ENCODE results near the gene POLR1A. TPM values are rescaled to one million over a fixed set of nuclear protein-coding genes. Genes with fewer than 3 reads are reported as not detected.

POLR1A gene
- total and polyA plus RNA-seq, 2 donors (not counting 1 experiment from before 2014, with no cell fraction given): 3.4 to 36.8 TPM

- no peaks in the 10 kb centered on the region for H3K27me3 Mint-ChIP-seq
- TF ChIP-seq EZH2 (IDR thresholded peaks at IDR 0.05; ENCODE audit: borderline replicate concordance, insufficient read depth, low read depth, low read length, poor library complexity, severe bottlenecking) (no peak), CTCF (IDR thresholded peaks at IDR 0.05) (no peak)
- Histone ChIP-seq H3K9ac (ENCODE audit: low read length) (no peak overlapping the region), H3K27me3 (replicated peaks in 1 of 4; ENCODE audit: control extremely low read depth in 1 of 4, control insufficient read depth in 3 of 4, insufficient read depth in 4 of 4, low read length in 3 of 4) (no peaks in the 10 kb centered on the region), H3K4me1 (ENCODE audit: control insufficient read depth in 2 of 2, insufficient read depth in 2 of 2, low read length in 2 of 2) (no peaks in the 10 kb centered on the region), H3K4me2 (replicated peaks; ENCODE audit: low read depth, low read length, poor library complexity, severe bottlenecking) (no peak overlapping the region), H2AFZ (ENCODE audit: insufficient read depth, low read depth, low read length, poor library complexity, severe bottlenecking) (no peak overlapping the region), H3K79me2 (ENCODE audit: control insufficient read depth, insufficient read depth, low read length) (no peaks in the 10 kb centered on the region), H3K9me3 (ENCODE audit: control extremely low read depth in 1 of 3, control insufficient read depth in 2 of 3, insufficient read depth in 1 of 3, low read length in 2 of 3) (no peaks in the 10 kb centered on the region), H3K36me3 (replicated peaks in 1 of 2; ENCODE audit: control extremely low read depth in 1 of 2, control insufficient read depth in 1 of 2, extremely low read depth in 1 of 2, insufficient read depth in 2 of 2, low read length in 1 of 2) (peaks cover 15 to 80% of the 10 kb centered on the region in 2 experiments), H4K20me1 (ENCODE audit: control insufficient read depth, insufficient read depth, low read length, poor library complexity, severe bottlenecking) (no peaks in the 10 kb centered on the region), H3K4me3 (ENCODE audit: control extremely low read depth in 1 of 5, extremely low read depth in 1 of 5, insufficient read depth in 1 of 5, low read depth in 2 of 5, low read length in 4 of 5) (no peak overlapping the region), H3K27ac (ENCODE audit: low read length in 2 of 2) (no peak overlapping the region)
- H3K27ac Mint-ChIP-seq: peak overlapping the region; percentile 15
- 100% methylated on average over 5 of the region's 7 CpGs for WGBS (ENCODE audit: insufficient coverage)
- no peaks in the 10 kb centered on the region for H3K4me1 Mint-ChIP-seq
- DNase-seq (no peak), ATAC-seq (ENCODE audit: low read depth) (no peak)
- ChIA-PET POLR2A (no interaction called here), CTCF (interaction anchor here (0.6 kb wide), 1 partner anchor 460 kb away, joined by 3 read pairs; no protein-coding TSS in a partner anchor)
- no peak overlapping the region for H3K4me3 Mint-ChIP-seq
- intact Hi-C loops (cut with micrococcal nuclease): no loop called here
- no peaks in the 10 kb centered on the region for H3K9me3 Mint-ChIP-seq (ENCODE audit: insufficient read depth)
These were observed 33.3 kb upstream of the POLR1A start for GRCh38 chr2:86138736-86139625.

GRCh38 chr2:86136141-86136540, 30.5 kb upstream of the POLR1A start:
- Histone ChIP-seq H3K9me3 (ENCODE audit: control extremely low read depth in 1 of 3, control insufficient read depth in 2 of 3, insufficient read depth in 1 of 3, low read length in 2 of 3) (no peaks in the 10 kb centered on the region), H3K9ac (ENCODE audit: low read length) (no peak overlapping the region), H4K20me1 (ENCODE audit: control insufficient read depth, insufficient read depth, low read length, poor library complexity, severe bottlenecking) (no peaks in the 10 kb centered on the region), H3K27me3 (replicated peaks in 1 of 4; ENCODE audit: control extremely low read depth in 1 of 4, control insufficient read depth in 3 of 4, insufficient read depth in 4 of 4, low read length in 3 of 4) (no peaks in the 10 kb centered on the region), H3K4me2 (replicated peaks; ENCODE audit: low read depth, low read length, poor library complexity, severe bottlenecking) (no peak overlapping the region), H3K27ac (ENCODE audit: low read length in 2 of 2) (no peak overlapping the region), H3K36me3 (replicated peaks in 1 of 2; ENCODE audit: control extremely low read depth in 1 of 2, control insufficient read depth in 1 of 2, extremely low read depth in 1 of 2, insufficient read depth in 2 of 2, low read length in 1 of 2) (peaks cover 17 to 92% of the 10 kb centered on the region in 2 experiments), H3K79me2 (ENCODE audit: control insufficient read depth, insufficient read depth, low read length) (no peaks in the 10 kb centered on the region), H3K4me3 (ENCODE audit: control extremely low read depth in 1 of 5, extremely low read depth in 1 of 5, insufficient read depth in 1 of 5, low read depth in 2 of 5, low read length in 4 of 5) (no peak overlapping the region), H2AFZ (ENCODE audit: insufficient read depth, low read depth, low read length, poor library complexity, severe bottlenecking) (no peak overlapping the region), H3K4me1 (ENCODE audit: control insufficient read depth in 2 of 2, insufficient read depth in 2 of 2, low read length in 2 of 2) (no peaks in the 10 kb centered on the region)
- intact Hi-C loops (cut with micrococcal nuclease): no loop called here
- ChIA-PET POLR2A (no interaction called here), CTCF (no interaction called here)
- WGBS (ENCODE audit: insufficient coverage): 91% methylated on average over 2 of the region's 2 CpGs
- Mint-ChIP-seq H3K27ac (no peak overlapping the region), H3K9me3 (ENCODE audit: insufficient read depth) (no peaks in the 10 kb centered on the region), H3K27me3 (no peaks in the 10 kb centered on the region), H3K4me3 (no peak overlapping the region), H3K4me1 (no peaks in the 10 kb centered on the region)
- DNase-seq (no peak), ATAC-seq (ENCODE audit: low read depth) (no peak)
- TF ChIP-seq CTCF (IDR thresholded peaks at IDR 0.05): no peak
- TF ChIP-seq EZH2 (IDR thresholded peaks at IDR 0.05; ENCODE audit: borderline replicate concordance, insufficient read depth, low read depth, low read length, poor library complexity, severe bottlenecking): no peak
